MM.1S (cell line): ENCODE results near the gene PADI4.
"Not testable (repeated sequence)": the region's sequence is repeated elsewhere in the genome, so short reads cannot be mapped to it uniquely, and the experiment has no call there.

ENCODE experiments used
- DNase-seq: peaks from one replicate; pipeline ENCODE4 v3.0.0-alpha.2; 2015
- H2AFZ ChIP-seq: fragments of 300-600 bp; sonication (generic); 2 replicates; pipeline ENCODE4 v1.6.0; 2016; ENCODE audit warnings: antibody characterized with exemption, low read length
- H3F3A ChIP-seq: fragments of 300-600 bp; sonication (generic); 2 replicates; pipeline ENCODE4 v1.6.1; 2016; ENCODE audit warnings: mild to moderate bottlenecking, antibody characterized with exemption, low read length, moderate library complexity, mixed read lengths; ENCODE audit not compliant: insufficient read depth
- H3K27ac ChIP-seq: fragments of 300-600 bp; sonication (generic); 2 replicates; pipeline ENCODE4 v1.5.1; 2016; ENCODE audit warnings: mild to moderate bottlenecking, low read length
- H3K27me3 ChIP-seq: fragments of 300-600 bp; sonication (generic); replicated peaks from 2 replicates; pipeline ENCODE4 v1.6.0; 2016; ENCODE audit warnings: low read length; ENCODE audit not compliant: insufficient read depth
- H3K36me3 ChIP-seq: fragments of 300-600 bp; sonication (generic); replicated peaks from 2 replicates; pipeline ENCODE4 v1.6.1; 2016; ENCODE audit warnings: mild to moderate bottlenecking, low read length, mixed read lengths; ENCODE audit not compliant: insufficient read depth
- H3K4me1 ChIP-seq: fragments of 300-600 bp; sonication (generic); 2 replicates; pipeline ENCODE4 v1.6.1; 2016; ENCODE audit warnings: low read length, mixed read lengths
- H3K4me2 ChIP-seq: fragments of 300-600 bp; sonication (generic); 2 replicates; pipeline ENCODE4 v1.6.0; 2016; ENCODE audit warnings: low read depth, low read length
- H3K4me3 ChIP-seq: fragments of 300-600 bp; sonication (generic); 2 replicates; pipeline ENCODE4 v1.5.1; 2016; ENCODE audit warnings: low read length, mixed read lengths
- H3K79me2 ChIP-seq: fragments of 300-600 bp; sonication (generic); 2 replicates; pipeline ENCODE4 v1.6.1; 2016; ENCODE audit warnings: mixed run types, low read length, mixed read lengths
- H3K9ac ChIP-seq: fragments of 300-600 bp; sonication (generic); 2 replicates; pipeline ENCODE4 v1.6.1; 2016; ENCODE audit warnings: low read length, mixed read lengths
- H3K9me2 ChIP-seq: fragments of 300-600 bp; sonication (generic); replicated peaks from 2 replicates; pipeline ENCODE4 v1.6.1; 2016; ENCODE audit warnings: mild to moderate bottlenecking, low read length, mixed read lengths; ENCODE audit not compliant: insufficient read depth
- H3K9me3 ChIP-seq: fragments of 300-600 bp; sonication (generic); replicated peaks from 2 replicates; pipeline ENCODE4 v1.6.1; 2016; ENCODE audit warnings: mild to moderate bottlenecking, low read length, mixed read lengths; ENCODE audit not compliant: insufficient read depth
- H4K20me1 ChIP-seq: fragments of 300-600 bp; sonication (generic); 2 replicates; pipeline ENCODE4 v1.6.1; 2016; ENCODE audit warnings: mild to moderate bottlenecking, low read length, moderate library complexity, mixed read lengths; ENCODE audit not compliant: insufficient read depth
- EZH2 ChIP-seq: fragments of 300-600 bp; sonication (generic); optimal IDR thresholded peaks from 2 replicates; pipeline ENCODE3; 2017; ENCODE audit warnings: low read depth, mild to moderate bottlenecking, antibody characterized with exemption, low read length, mixed read lengths
- EZH2phosphoT487 ChIP-seq: fragments of 300-600 bp; sonication (generic); IDR thresholded peaks from 2 replicates; pipeline ENCODE4 v1.6.1; 2018; ENCODE audit warnings: antibody characterized with exemption, low read length
- TF ChIP-seq, protein P1 (sequence below): fragments of 300-600 bp; sonication (generic); IDR thresholded peaks from 2 replicates; pipeline ENCODE4 v1.5.1; 2016; ENCODE audit warnings: antibody characterized with exemption, low read length, mixed read lengths

Gene PADI4

GRCh38 chr1:17318262-17318661, 10.3 kb downstream of the PADI4 start:
- Histone ChIP-seq H3K4me1 (no peaks in the 10 kb centered on the region), H4K20me1 (no peaks in the 10 kb centered on the region), H3K9ac (no peak overlapping the region), H3K9me2 (no peaks in the 10 kb centered on the region), H3K79me2 (no peaks in the 10 kb centered on the region), H2AFZ (no peak overlapping the region), H3K4me2 (no peak overlapping the region), H3K4me3 (no peak overlapping the region), H3K9me3 (no peaks in the 10 kb centered on the region), H3K27me3 (peaks cover 90% of the 10 kb centered on the region), H3K36me3 (no peaks in the 10 kb centered on the region), H3F3A (no peaks in the 10 kb centered on the region), H3K27ac (no peak overlapping the region)
- TF ChIP-seq, protein P1, sequence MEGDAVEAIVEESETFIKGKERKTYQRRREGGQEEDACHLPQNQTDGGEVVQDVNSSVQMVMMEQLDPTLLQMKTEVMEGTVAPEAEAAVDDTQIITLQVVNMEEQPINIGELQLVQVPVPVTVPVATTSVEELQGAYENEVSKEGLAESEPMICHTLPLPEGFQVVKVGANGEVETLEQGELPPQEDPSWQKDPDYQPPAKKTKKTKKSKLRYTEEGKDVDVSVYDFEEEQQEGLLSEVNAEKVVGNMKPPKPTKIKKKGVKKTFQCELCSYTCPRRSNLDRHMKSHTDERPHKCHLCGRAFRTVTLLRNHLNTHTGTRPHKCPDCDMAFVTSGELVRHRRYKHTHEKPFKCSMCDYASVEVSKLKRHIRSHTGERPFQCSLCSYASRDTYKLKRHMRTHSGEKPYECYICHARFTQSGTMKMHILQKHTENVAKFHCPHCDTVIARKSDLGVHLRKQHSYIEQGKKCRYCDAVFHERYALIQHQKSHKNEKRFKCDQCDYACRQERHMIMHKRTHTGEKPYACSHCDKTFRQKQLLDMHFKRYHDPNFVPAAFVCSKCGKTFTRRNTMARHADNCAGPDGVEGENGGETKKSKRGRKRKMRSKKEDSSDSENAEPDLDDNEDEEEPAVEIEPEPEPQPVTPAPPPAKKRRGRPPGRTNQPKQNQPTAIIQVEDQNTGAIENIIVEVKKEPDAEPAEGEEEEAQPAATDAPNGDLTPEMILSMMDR = no peak
- no peak for TF ChIP-seq EZH2phosphoT487
- TF ChIP-seq EZH2 = no peak
- DNase-seq = no peak

- Histone ChIP-seq H3K4me3 (peak overlapping the region; percentile 40), H3K9me3 (no peaks in the 10 kb centered on the region), H3K4me2 (peak overlapping the region; percentile 66), H3K27ac (no peak overlapping the region), H3F3A (no peaks in the 10 kb centered on the region), H3K9me2 (no peaks in the 10 kb centered on the region), H3K4me1 (no peaks in the 10 kb centered on the region), H3K9ac (no peak overlapping the region), H3K36me3 (no peaks in the 10 kb centered on the region), H3K27me3 (peaks cover 91% of the 10 kb centered on the region), H4K20me1 (no peaks in the 10 kb centered on the region), H3K79me2 (no peaks in the 10 kb centered on the region), H2AFZ (no peak overlapping the region)
- no peak for TF ChIP-seq EZH2
- no peak for TF ChIP-seq EZH2phosphoT487
- TF ChIP-seq, protein P1 = no peak
- DNase-seq = peak; percentile 47
These were observed 11.8 kb downstream of the PADI4 start for GRCh38 chr1:17319561-17320350.

- H3K4me1 ChIP-seq, H3K36me3 ChIP-seq, H3K9me2 ChIP-seq, H3F3A ChIP-seq, H3K79me2 ChIP-seq, H3K27ac ChIP-seq, H3K9ac ChIP-seq, H4K20me1 ChIP-seq, H2AFZ ChIP-seq, H3K4me3 ChIP-seq, H3K9me3 ChIP-seq, DNase-seq, H3K4me2 ChIP-seq: not testable (repeated sequence)
- H3K27me3 ChIP-seq = peaks cover 94% of the 10 kb centered on the region
These were observed 13.9 kb downstream of the PADI4 start for GRCh38 chr1:17321857-17322390.

DNA sequence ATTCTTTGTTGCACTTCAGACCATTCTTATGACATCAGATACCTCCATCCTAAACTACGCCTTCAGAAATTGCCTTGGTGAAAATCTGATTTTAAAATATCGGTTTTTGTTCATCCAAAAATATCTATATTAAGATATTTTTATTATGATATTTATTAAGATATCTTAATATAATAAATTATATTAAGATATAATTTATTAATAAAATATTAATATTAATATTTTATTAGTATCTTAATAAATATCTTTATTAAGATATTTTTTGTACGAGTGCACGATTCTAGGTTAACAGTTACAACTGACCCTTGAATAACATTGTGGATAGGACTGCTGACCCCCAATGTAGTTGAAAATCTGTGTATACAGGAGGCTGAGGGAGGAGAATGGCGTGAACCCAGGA, 20.9 kb downstream of the PADI4 start:
- Histone ChIP-seq H3K9ac (no peak overlapping the region), H3K4me2 (no peak overlapping the region), H2AFZ (no peak overlapping the region), H3F3A (no peaks in the 10 kb centered on the region), H3K79me2 (no peaks in the 10 kb centered on the region), H3K27ac (no peak overlapping the region), H3K9me2 (no peaks in the 10 kb centered on the region), H3K36me3 (no peaks in the 10 kb centered on the region), H3K4me1 (no peaks in the 10 kb centered on the region), H3K27me3 (peaks cover 88% of the 10 kb centered on the region), H3K9me3 (no peaks in the 10 kb centered on the region), H4K20me1 (no peaks in the 10 kb centered on the region), H3K4me3 (no peak overlapping the region)
- no peak for DNase-seq
- TF ChIP-seq EZH2 = no peak
- TF ChIP-seq EZH2phosphoT487 = no peak
- TF ChIP-seq, protein P1 = no peak
